Loucy (cell line): ENCODE data around the gene APOL2.

ENCODE experiments used
- H2AFZ ChIP-seq: fragments of 200-600 bp; sonication (generic); 2 replicates; pipeline ENCODE4 v1.6.0; 2016; ENCODE audit warnings: antibody characterized with exemption, mild to moderate bottlenecking, low read length, moderate library complexity
- H3F3A ChIP-seq: fragments of 200-600 bp; 2 replicates; pipeline ENCODE4 v1.6.0; 2016; ENCODE audit warnings: antibody characterized with exemption, low read depth, mild to moderate bottlenecking
- H3K27me3 ChIP-seq: fragments of 200-600 bp; sonication (generic); 2 replicates; pipeline ENCODE4 v1.6.1; 2014; ENCODE audit warnings: low read length, mild to moderate bottlenecking; ENCODE audit not compliant: insufficient read depth, poor library complexity, severe bottlenecking
- H3K36me3 ChIP-seq: fragments of 200-600 bp; sonication (generic); 2 replicates; pipeline ENCODE4 v1.6.1; 2016; ENCODE audit warnings: low read length; ENCODE audit not compliant: insufficient read depth
- H3K4me1 ChIP-seq: fragments of 200-600 bp; sonication (generic); 2 replicates; pipeline ENCODE4 v1.5.1; 2014; ENCODE audit warnings: low read length, mild to moderate bottlenecking; ENCODE audit not compliant: insufficient read depth, poor library complexity, severe bottlenecking
- H3K4me2 ChIP-seq: fragments of 200-600 bp; sonication (generic); 2 replicates; pipeline ENCODE4 v1.6.0; 2014; ENCODE audit warnings: antibody characterized with exemption, low read length, low read depth, mild to moderate bottlenecking; ENCODE audit not compliant: poor library complexity, severe bottlenecking
- H3K4me3 ChIP-seq: fragments of 200-600 bp; sonication (generic); 2 replicates; pipeline ENCODE4 v1.5.1; 2014; ENCODE audit warnings: low read length, mild to moderate bottlenecking, mixed read lengths; ENCODE audit not compliant: poor library complexity, severe bottlenecking
- H3K79me2 ChIP-seq: fragments of 200-600 bp; sonication (generic); 2 replicates; pipeline ENCODE4 v1.6.1; 2014; ENCODE audit warnings: low read length; ENCODE audit not compliant: insufficient read depth
- H3K9ac ChIP-seq: fragments of 200-600 bp; sonication (generic); 2 replicates; pipeline ENCODE4 v1.6.0; 2014; ENCODE audit warnings: mild to moderate bottlenecking, low read depth, low read length, moderate library complexity; ENCODE audit not compliant: poor library complexity, severe bottlenecking
- H3K9me2 ChIP-seq: fragments of 200-600 bp; sonication (generic); replicated peaks from 2 replicates; pipeline ENCODE4 v1.6.1; 2016; ENCODE audit warnings: low read depth, low read length, mixed read lengths
- H3K9me3 ChIP-seq: fragments of 200-600 bp; sonication (generic); 2 replicates; pipeline ENCODE4 v1.6.1; 2014; ENCODE audit warnings: mild to moderate bottlenecking, antibody characterized with exemption, low read length, low read depth; ENCODE audit not compliant: insufficient read depth
- H4K20me1 ChIP-seq: fragments of 200-600 bp; sonication (generic); 2 replicates; pipeline ENCODE4 v1.6.0; 2014; ENCODE audit warnings: antibody characterized with exemption, low read length, mild to moderate bottlenecking; ENCODE audit not compliant: insufficient read depth, poor library complexity, severe bottlenecking
- EZH2phosphoT487 ChIP-seq: fragments of 200-600 bp; IDR thresholded peaks from 2 replicates; pipeline ENCODE4 v1.6.1; 2018; ENCODE audit warnings: antibody characterized with exemption, mild to moderate bottlenecking, moderate library complexity, borderline replicate concordance
- TF ChIP-seq, protein P1 (sequence below): fragments of 200-600 bp; sonication (generic); conservative IDR thresholded peaks from 2 replicates; pipeline ENCODE4 v1.5.1; 2014; ENCODE audit warnings: mild to moderate bottlenecking, antibody characterized with exemption, low read length

Gene APOL2, protein sequence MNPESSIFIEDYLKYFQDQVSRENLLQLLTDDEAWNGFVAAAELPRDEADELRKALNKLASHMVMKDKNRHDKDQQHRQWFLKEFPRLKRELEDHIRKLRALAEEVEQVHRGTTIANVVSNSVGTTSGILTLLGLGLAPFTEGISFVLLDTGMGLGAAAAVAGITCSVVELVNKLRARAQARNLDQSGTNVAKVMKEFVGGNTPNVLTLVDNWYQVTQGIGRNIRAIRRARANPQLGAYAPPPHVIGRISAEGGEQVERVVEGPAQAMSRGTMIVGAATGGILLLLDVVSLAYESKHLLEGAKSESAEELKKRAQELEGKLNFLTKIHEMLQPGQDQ

DNA sequence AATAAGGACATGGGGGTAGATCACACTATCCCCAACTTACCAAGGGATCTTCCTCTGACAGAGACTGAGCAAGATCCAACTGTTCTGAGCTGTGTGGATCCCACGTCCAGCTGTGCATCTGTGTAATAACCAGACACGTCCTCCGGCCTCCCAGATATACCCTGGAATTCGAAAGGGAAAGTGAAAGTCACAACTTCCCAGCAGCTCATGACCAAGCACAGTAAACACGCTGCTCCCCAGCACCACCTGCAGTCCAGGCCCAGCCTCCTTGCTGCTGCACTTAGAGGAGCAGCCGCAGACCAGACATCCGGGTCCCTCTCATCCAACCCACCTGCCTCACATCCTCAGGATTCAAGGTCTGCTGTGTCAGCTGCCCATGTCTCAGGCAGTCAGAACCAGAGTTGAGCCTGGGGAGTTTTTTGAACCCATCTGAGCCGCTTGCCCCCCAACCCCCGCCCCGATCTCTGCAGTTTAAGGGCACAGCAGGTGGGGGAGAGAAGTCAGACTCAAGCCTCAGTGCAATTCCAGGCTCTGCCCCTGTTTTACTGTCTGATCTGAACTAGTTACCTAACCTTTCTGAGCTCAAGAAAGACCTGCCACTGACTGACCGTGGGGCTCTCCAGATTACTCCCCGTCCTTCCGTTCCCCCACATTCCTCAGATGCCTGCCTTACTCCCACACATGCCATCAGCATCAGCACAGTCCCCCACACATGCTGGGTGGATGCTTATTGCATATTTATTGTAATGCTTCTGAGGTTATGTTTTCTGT, at the start of gene APOL2:
Gene APOL2, minus strand, starts transcription at position 127 of the 771 bp plus-strand sequence. CDS start 6,365 bp downstream, outside the sequence.
- Histone ChIP-seq H4K20me1 (no peaks in the 10 kb centered on the region), H3K4me3 (peak within 1 kb of the TSS; percentile 85), H3K36me3 (no peaks in the 10 kb centered on the region), H3K9me3 (no peaks in the 10 kb centered on the region), H3K4me2 (peak within 1 kb of the TSS; percentile 88), H3K9ac (peak within 1 kb of the TSS; percentile 88), H3F3A (no peaks in the 10 kb centered on the region), H3K4me1 (peaks cover 42% of the 10 kb centered on the region), H3K9me2 (no peaks in the 10 kb centered on the region), H2AFZ (peak within 1 kb of the TSS; percentile 95), H3K79me2 (peaks cover 33% of the 10 kb centered on the region), H3K27me3 (no peaks in the 10 kb centered on the region)
- no peak for TF ChIP-seq EZH2phosphoT487
- TF ChIP-seq, protein P1, sequence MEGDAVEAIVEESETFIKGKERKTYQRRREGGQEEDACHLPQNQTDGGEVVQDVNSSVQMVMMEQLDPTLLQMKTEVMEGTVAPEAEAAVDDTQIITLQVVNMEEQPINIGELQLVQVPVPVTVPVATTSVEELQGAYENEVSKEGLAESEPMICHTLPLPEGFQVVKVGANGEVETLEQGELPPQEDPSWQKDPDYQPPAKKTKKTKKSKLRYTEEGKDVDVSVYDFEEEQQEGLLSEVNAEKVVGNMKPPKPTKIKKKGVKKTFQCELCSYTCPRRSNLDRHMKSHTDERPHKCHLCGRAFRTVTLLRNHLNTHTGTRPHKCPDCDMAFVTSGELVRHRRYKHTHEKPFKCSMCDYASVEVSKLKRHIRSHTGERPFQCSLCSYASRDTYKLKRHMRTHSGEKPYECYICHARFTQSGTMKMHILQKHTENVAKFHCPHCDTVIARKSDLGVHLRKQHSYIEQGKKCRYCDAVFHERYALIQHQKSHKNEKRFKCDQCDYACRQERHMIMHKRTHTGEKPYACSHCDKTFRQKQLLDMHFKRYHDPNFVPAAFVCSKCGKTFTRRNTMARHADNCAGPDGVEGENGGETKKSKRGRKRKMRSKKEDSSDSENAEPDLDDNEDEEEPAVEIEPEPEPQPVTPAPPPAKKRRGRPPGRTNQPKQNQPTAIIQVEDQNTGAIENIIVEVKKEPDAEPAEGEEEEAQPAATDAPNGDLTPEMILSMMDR: peak; percentile 67

DNA sequence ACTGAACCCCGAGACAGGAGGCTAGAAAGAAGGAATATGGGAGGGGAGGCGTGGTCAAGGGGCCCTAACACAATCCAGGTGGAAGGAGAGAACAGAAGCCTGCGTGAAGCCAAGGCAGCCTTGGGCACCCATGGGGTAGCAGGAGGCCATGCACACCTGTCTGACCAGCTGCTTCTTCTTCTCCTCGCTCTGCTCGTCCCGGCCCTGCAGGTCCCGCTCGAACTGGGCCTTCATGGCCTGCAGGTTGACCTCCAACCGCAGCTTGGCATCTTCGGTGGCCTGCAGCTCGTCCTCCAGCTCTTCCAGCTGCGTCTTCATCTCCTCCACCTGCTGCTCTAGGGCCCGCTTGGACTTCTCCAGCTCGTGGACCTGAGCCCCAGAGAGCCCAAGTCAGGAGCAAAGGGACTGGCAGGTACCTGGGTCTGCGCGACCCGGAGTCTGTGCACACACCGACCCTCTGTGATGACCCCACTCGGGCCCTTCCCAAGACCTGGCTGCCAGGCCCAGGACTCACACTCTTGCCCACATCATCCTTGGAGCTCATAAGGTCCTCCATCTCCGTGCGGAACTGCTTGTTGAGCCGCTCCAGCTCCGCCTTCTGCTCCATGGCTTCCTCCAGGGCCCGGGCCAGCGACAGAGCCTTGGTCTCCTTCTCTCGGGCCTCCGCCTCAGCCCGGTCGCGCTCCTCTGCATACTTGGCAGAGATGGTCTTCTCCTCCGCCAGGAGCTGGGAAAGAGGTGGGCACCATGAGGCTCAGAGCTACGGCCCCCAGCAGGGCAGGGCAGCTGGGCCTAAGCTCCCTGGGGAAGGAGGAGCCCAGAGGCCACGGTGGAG, 49.5 kb upstream of the APOL2 start:
- H3F3A ChIP-seq: no peaks in the 10 kb centered on the region
- H3K9ac ChIP-seq: no peak overlapping the region
- TF ChIP-seq, protein P1: no peak
- no peak for TF ChIP-seq EZH2phosphoT487
- H3K79me2 ChIP-seq: no peaks in the 10 kb centered on the region
- no peaks in the 10 kb centered on the region for H3K27me3 ChIP-seq
- H3K9me2 ChIP-seq: no peaks in the 10 kb centered on the region
- no peak overlapping the region for H2AFZ ChIP-seq
- H3K4me2 ChIP-seq: no peak overlapping the region
- H4K20me1 ChIP-seq: no peaks in the 10 kb centered on the region
- H3K4me1 ChIP-seq: no peaks in the 10 kb centered on the region
- no peaks in the 10 kb centered on the region for H3K9me3 ChIP-seq
- H3K4me3 ChIP-seq: no peak overlapping the region
- peaks cover 84% of the 10 kb centered on the region; the same call in 1 of the 2 replicates for H3K36me3 ChIP-seq

DNA sequence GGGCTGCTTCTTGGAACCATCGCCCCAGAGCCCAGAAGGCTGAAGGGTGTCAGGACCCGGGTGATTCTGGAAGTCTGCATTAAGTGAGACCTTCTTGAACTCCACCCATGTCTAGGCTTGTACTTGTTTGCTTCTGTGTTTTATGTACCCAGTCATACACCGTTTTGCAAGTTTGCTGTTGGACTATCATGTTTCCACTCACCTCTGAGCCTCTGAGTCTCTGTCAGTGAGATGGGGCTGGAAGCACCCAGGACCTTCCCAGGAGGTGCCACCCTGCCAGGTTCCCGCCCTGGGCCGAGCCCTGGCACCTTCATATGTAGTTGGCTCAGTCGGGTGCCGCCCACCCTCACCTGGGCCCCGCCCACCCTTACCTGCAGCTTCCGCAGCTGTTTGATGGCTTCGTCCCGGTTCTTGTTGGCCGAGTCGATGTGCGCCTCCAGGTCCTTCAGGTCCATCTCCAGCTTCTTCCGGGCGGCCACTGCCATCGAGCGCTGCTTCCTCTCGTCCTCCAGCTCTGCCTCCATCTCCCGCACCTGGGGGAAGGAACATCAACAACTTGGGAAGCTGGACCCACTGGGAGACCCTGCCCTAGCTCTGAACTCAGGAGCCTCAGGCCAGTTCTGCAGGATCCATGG, 48.7 kb upstream of the APOL2 start:
- peaks cover 84% of the 10 kb centered on the region; the same call in 1 of the 2 replicates for H3K36me3 ChIP-seq
- H3K79me2 ChIP-seq: no peaks in the 10 kb centered on the region
- H3K27me3 ChIP-seq: no peaks in the 10 kb centered on the region
- H4K20me1 ChIP-seq: no peaks in the 10 kb centered on the region
- H3K4me3 ChIP-seq: no peak overlapping the region
- H3K9me3 ChIP-seq: no peaks in the 10 kb centered on the region
- H3K4me2 ChIP-seq: no peak overlapping the region
- no peaks in the 10 kb centered on the region for H3K9me2 ChIP-seq
- TF ChIP-seq, protein P1: no peak
- H3F3A ChIP-seq: no peaks in the 10 kb centered on the region
- no peak overlapping the region for H3K9ac ChIP-seq
- H2AFZ ChIP-seq: no peak overlapping the region
- no peaks in the 10 kb centered on the region for H3K4me1 ChIP-seq
